Psoas muscle (tissue), 8 donors: ENCODE data around the gene FAXDC2. TPM values are rescaled to one million over a fixed set of nuclear protein-coding genes. Genes with fewer than 3 reads are reported as not detected.

Experiments used
- ATAC-seq, 4 donors: fragments of 200-7000 bp; cut with Tn5 transposase; one replicate each; pipeline ENCODE4 v1.9.1; 2020; ENCODE audit warnings: moderate library complexity in 3 of 4, mild to moderate bottlenecking in 2 of 4
- DNase-seq, 2 donors: peaks; one replicate each; pipeline ENCODE4 v3.0.0-alpha.2; 2020
- H3K27ac ChIP-seq: fragments of 200-600 bp; one replicate; pipeline ENCODE4 v1.8.0; 2022
- H3K27me3 ChIP-seq, 3 donors: fragments of 200-600 bp in 1 of 3; one replicate each; pipeline versions ENCODE4 v1.6.1 to v1.8.0; 2013 to 2022; ENCODE audit warnings: low read length in 2 of 3, mild to moderate bottlenecking in 2 of 3, moderate library complexity in 1 of 3; ENCODE audit not compliant: insufficient read depth in 3 of 3
- H3K36me3 ChIP-seq, 2 donors: fragments of 200-600 bp in 1 of 2; one replicate each; pipeline versions ENCODE4 v1.6.1 to v1.8.0; 2013 to 2022; ENCODE audit warnings: low read depth in 1 of 2, mild to moderate bottlenecking in 1 of 2, moderate library complexity in 1 of 2; ENCODE audit not compliant: insufficient read depth in 1 of 2
- H3K4me1 ChIP-seq: fragments of 200-600 bp; one replicate; pipeline ENCODE4 v1.8.0; 2022
- H3K4me3 ChIP-seq: fragments of 200-600 bp; one replicate; pipeline ENCODE4 v1.8.0; 2022; ENCODE audit warnings: mild to moderate bottlenecking
- H3K9me3 ChIP-seq: fragments of 200-600 bp; one replicate; pipeline ENCODE4 v1.8.0; 2022
- CTCF ChIP-seq: fragments of 200-600 bp; IDR thresholded peaks from one replicate; pipeline ENCODE4 v1.8.0; 2022; ENCODE audit warnings: antibody characterized with exemption
- WGBS, 3 donors: extraction: QIAGEN DNeasy Blood & Tissue Kit; methylation state at CpG; one replicate each; pipeline versions ENCODE4 v1.1.6 to v1.1.7; 2013; 5-methylcytosine and 5-hydroxymethylcytosine counted together
- intact Hi-C, 2 donors: fragments of 100-400 bp; cut with DNase I; formaldehyde crosslinking; loops; one replicate each; pipeline versions ENCODE4 v1.11.0 to v1.14.2; 2022
- polyA plus RNA-seq, 3 donors: library from polyadenylated mRNA; stranded (reverse); fragments of 200-250 nt; gene quantifications; one replicate each; pipeline ENCODE4 v1.2.3, GENCODE V29; 2013
- total RNA-seq, 4 donors: library from RNA; stranded (reverse); fragmentation: NEBNext Ultra II Directional in 2 of 4; extraction: Animal tissue kit (Norgen Biotek cat#: 25700) in 2 of 4; gene quantifications; one replicate each; pipeline versions ENCODE4 v1.2.1 to v1.2.4, GENCODE V29; 2021 to 2023
- donor health status: healthy with polysubstance abuse.
- donor health status: DM: no; HTN: no; CAD: no; lungs with moderate emphysema.
- donor health status: Bipolar disorder and iron deficiency.
- donor health status: healthy.
- donor health status: DM: yes; HTN: yes; CAD: no.
- donor health status: DM: no; HTN: no; CAD: no.
- donor health status: DM: no; HTN: no; CAD: no.
- donor health status: DM: yes; HTN: yes; CAD: no.

The FAXDC2 gene
- total and polyA plus RNA-seq, 7 donors = 1.5 to 11.0 (median 3.1) TPM

GRCh38 chr5:154885439-154885838, 35.0 kb upstream of the FAXDC2 start:
- no peaks in the 10 kb centered on the region for H3K4me1 ChIP-seq
- no peak overlapping the region for H3K4me3 ChIP-seq
- 95 to 97% (median 96%) methylated on average over 2 of the region's 2 CpGs for WGBS, 3 donors
- H3K27ac ChIP-seq = no peak overlapping the region
- TF ChIP-seq CTCF = no peak
- H3K27me3 ChIP-seq = no peaks in the 10 kb centered on the region
- intact Hi-C loops = loop anchor here in 1 of 2 donors (5.0 kb wide), 1 partner anchor 42 kb away; no protein-coding TSS in a partner anchor
- H3K36me3 ChIP-seq = peaks cover 12 to 61% of the 10 kb centered on the region in 2 donors
- H3K9me3 ChIP-seq = peaks cover 16% of the 10 kb centered on the region
- ATAC-seq = no peak
- DNase-seq = no peak

- no peak for ATAC-seq
- H3K27ac ChIP-seq = no peak overlapping the region
- no peaks in the 10 kb centered on the region for H3K27me3 ChIP-seq
- intact Hi-C loops = no loop called here
- DNase-seq = no peak
- H3K36me3 ChIP-seq = peaks cover 8 to 51% of the 10 kb centered on the region in 2 donors
- 84 to 93% (median 91%) methylated on average over 8 of the region's 8 CpGs for WGBS, 3 donors
- TF ChIP-seq CTCF = no peak
- no peak overlapping the region for H3K4me3 ChIP-seq
- H3K4me1 ChIP-seq = no peaks in the 10 kb centered on the region
- peaks cover 16% of the 10 kb centered on the region for H3K9me3 ChIP-seq
These were observed 34.0 kb upstream of the FAXDC2 start for GRCh38 chr5:154884424-154884823.

- Histone ChIP-seq H3K27ac (no peak overlapping the region), H3K27me3 (no peaks in the 10 kb centered on the region), H3K4me1 (no peaks in the 10 kb centered on the region), H3K4me3 (no peak overlapping the region), H3K36me3 (peaks cover 2 to 29% of the 10 kb centered on the region in 2 donors), H3K9me3 (peaks cover 16% of the 10 kb centered on the region)
- TF ChIP-seq CTCF = no peak
- intact Hi-C loops = no loop called here
- DNase-seq (no peak), ATAC-seq (peak in 1 of 4 donors; percentile 50)
- WGBS, 3 donors = 49 to 63% (median 60%) methylated on average over 4 of the region's 4 CpGs
These were observed 31.6 kb upstream of the FAXDC2 start for GRCh38 chr5:154881986-154882385.

GRCh38 chr5:154878642-154879335, 28.4 kb upstream of the FAXDC2 start:
- Histone ChIP-seq H3K27ac (no peak overlapping the region), H3K4me1 (no peaks in the 10 kb centered on the region), H3K27me3 (no peaks in the 10 kb centered on the region), H3K9me3 (no peaks in the 10 kb centered on the region), H3K36me3 (peaks cover 11 to 35% of the 10 kb centered on the region in 2 donors), H3K4me3 (no peak overlapping the region)
- ATAC-seq (no peak), DNase-seq (no peak)
- intact Hi-C loops = no loop called here
- WGBS, 3 donors = 94 to 96% (median 96%) methylated on average over 14 of the region's 14 CpGs
- no peak for TF ChIP-seq CTCF
